DMS153 treated with DMSO at 0.1 percent for 48 hours (cell line): Measurements from ENCODE around the gene SPECC1L.

Experiments used
- DNase-seq: peaks from one replicate; lab custom pipeline; 2025; ENCODE audit not compliant: unreplicated experiment; lab: John Stamatoyannopoulos, UW

SPECC1L gene

GRCh38 chr22:24322522-24322921, 51.9 kb downstream of the SPECC1L start:
- no peak for DNase-seq

GRCh38 chr22:24323233-24323632, 52.6 kb downstream of the SPECC1L start:
- DNase-seq: no peak

- no peak for DNase-seq
Observed at GRCh38 chr22:24323695-24324094, 53.1 kb downstream of the SPECC1L start.

GRCh38 chr22:24324137-24324536, 53.5 kb downstream of the SPECC1L start:
- DNase-seq: no peak

GRCh38 chr22:24325105-24325757, 54.6 kb downstream of the SPECC1L start:
- peak; percentile 9 for DNase-seq

GRCh38 chr22:24326266-24326665, 55.6 kb downstream of the SPECC1L start:
- no peak for DNase-seq

GRCh38 chr22:24327832-24328231, 57.2 kb downstream of the SPECC1L start:
- DNase-seq: no peak

GRCh38 chr22:24329453-24329852, 58.8 kb downstream of the SPECC1L start:
- no peak for DNase-seq

- no peak for DNase-seq
Observed at GRCh38 chr22:24330636-24331035, 60.0 kb downstream of the SPECC1L start.

GRCh38 chr22:24331468-24332440, 61.1 kb downstream of the SPECC1L start:
- no peak for DNase-seq

GRCh38 chr22:24333301-24333700, 62.7 kb downstream of the SPECC1L start:
- DNase-seq: no peak

- no peak for DNase-seq
Observed at GRCh38 chr22:24335496-24335895, 64.9 kb downstream of the SPECC1L start.

GRCh38 chr22:24337894-24338645, 67.4 kb downstream of the SPECC1L start:
- DNase-seq: no peak

- no peak for DNase-seq
Observed at GRCh38 chr22:24338726-24339451, 68.3 kb downstream of the SPECC1L start.

- no peak for DNase-seq
Observed at GRCh38 chr22:24339452-24339747, 68.8 kb downstream of the SPECC1L start.

- DNase-seq: no peak
Observed at GRCh38 chr22:24341627-24342026, 71.0 kb downstream of the SPECC1L start.

- no peak for DNase-seq
Observed at GRCh38 chr22:24350627-24351026, 80.0 kb downstream of the SPECC1L start.

GRCh38 chr22:24353121-24353520, 82.5 kb downstream of the SPECC1L start:
- DNase-seq: no peak

GRCh38 chr22:24355574-24355973, 84.9 kb downstream of the SPECC1L start:
- no peak for DNase-seq

GRCh38 chr22:24357547-24357946, 86.9 kb downstream of the SPECC1L start:
- no peak for DNase-seq
